ENCODE measurements around the gene FBXW11. TPM values are rescaled to one million over a fixed set of nuclear protein-coding genes. Genes with fewer than 3 reads are reported as not detected.

FBXW11 gene
- total and polyA plus RNA-seq, 2 of the 13 experiments (the other 11 are each of a cell fraction or from before 2014, with no cell fraction given): 31.7 to 53.6 TPM

DNA sequence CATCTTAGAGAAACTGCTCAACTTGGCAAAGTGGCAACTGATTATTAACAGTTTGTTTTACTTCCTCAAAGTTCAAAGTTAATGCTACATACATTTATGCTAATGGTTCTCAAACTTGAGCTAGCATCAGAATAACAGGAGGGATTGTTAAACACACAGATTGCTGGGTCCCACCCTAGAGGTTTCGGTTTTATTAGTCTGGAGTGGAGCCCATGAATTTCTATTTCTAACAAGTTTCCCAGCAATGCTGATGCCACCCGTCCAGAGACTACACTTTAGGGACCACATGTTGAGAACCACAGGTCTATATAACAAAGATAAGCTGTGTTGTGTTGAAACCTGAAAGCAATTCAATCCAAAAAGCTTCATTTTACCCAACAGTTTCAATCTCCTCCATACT, 95.3 kb downstream of the FBXW11 start:
- POLR2A ChIA-PET: no interaction called here
- CTCF ChIA-PET (ENCODE audit: low intra/inter-chr PET ratio, low total read pairs): interaction anchor here (3.7 kb wide), 1 partner anchor 129 kb away, joined by 41 read pairs; no protein-coding TSS in a partner anchor
- no peaks in the 10 kb centered on the region for H3K4me1 ChIP-seq (ENCODE audit: insufficient read depth, low read length)
- H3K27me3 ChIP-seq (ENCODE audit: control insufficient read depth in 1 of 2, insufficient read depth in 2 of 2, low read length in 2 of 2): no peaks in the 10 kb centered on the region
- FAIRE-seq (no peak), ATAC-seq (no peak), DNase-seq (ENCODE audit: low spot score) (no peak)
- H2AFZ ChIP-seq (ENCODE audit: low read length): no peak overlapping the region
- no peak overlapping the region for H3K27ac ChIP-seq (ENCODE audit: extremely low read length, insufficient read depth, low read length)
- peaks cover 14% of the 10 kb centered on the region for H3K79me2 ChIP-seq (ENCODE audit: insufficient read depth, low read length)
- 95% methylated on average over 2 of the region's 2 CpGs for WGBS (ENCODE audit: low lambda C conversion rate)
- BruUV-seq (replicated peaks): no TSS peak
- peaks cover 22% of the 10 kb centered on the region for H4K20me1 ChIP-seq (ENCODE audit: insufficient read depth, low read length)
- H3K9ac ChIP-seq (ENCODE audit: insufficient read depth, low read depth, low read length): no peak overlapping the region
- TF ChIP-seq, protein P1, sequence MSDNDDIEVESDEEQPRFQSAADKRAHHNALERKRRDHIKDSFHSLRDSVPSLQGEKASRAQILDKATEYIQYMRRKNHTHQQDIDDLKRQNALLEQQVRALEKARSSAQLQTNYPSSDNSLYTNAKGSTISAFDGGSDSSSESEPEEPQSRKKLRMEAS (IDR thresholded peaks at IDR 0.05): no peak
- TF ChIP-seq, protein P2, sequence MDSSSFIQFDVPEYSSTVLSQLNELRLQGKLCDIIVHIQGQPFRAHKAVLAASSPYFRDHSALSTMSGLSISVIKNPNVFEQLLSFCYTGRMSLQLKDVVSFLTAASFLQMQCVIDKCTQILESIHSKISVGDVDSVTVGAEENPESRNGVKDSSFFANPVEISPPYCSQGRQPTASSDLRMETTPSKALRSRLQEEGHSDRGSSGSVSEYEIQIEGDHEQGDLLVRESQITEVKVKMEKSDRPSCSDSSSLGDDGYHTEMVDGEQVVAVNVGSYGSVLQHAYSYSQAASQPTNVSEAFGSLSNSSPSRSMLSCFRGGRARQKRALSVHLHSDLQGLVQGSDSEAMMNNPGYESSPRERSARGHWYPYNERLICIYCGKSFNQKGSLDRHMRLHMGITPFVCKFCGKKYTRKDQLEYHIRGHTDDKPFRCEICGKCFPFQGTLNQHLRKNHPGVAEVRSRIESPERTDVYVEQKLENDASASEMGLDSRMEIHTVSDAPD (CRISPR knock-in tag; IDR thresholded peaks at IDR 0.05): no peak
- no peak for TF ChIP-seq AKAP8 (CRISPR knock-in tag; IDR thresholded peaks at IDR 0.05)
- intact Hi-C loops (cut with micrococcal nuclease; ENCODE audit: unreplicated experiment): no loop called here
- H3K4me2 ChIP-seq (ENCODE audit: low read depth, low read length): no peak overlapping the region
- H3K9me3 ChIP-seq (ENCODE audit: low read length): no peaks in the 10 kb centered on the region
- peaks cover 3 to 10% of the 10 kb centered on the region in 2 experiments for H3K36me3 ChIP-seq (replicated peaks in 1 of 2; ENCODE audit: control insufficient read depth in 1 of 2, insufficient read depth in 2 of 2, low read length in 2 of 2)
- H3K4me3 ChIP-seq (replicated peaks in 1 of 3; ENCODE audit: insufficient read depth in 1 of 3, low read depth in 2 of 3, low read length in 3 of 3): no peak overlapping the region
- in situ Hi-C loops (cut with HindIII; ENCODE audit: extremely low pct_ligation_motif_present, low pct_unique_long_range_greater_than_20kb): loop anchor here (5.0 kb wide), 1 partner anchor 131 kb away; no protein-coding TSS in a partner anchor

DNA sequence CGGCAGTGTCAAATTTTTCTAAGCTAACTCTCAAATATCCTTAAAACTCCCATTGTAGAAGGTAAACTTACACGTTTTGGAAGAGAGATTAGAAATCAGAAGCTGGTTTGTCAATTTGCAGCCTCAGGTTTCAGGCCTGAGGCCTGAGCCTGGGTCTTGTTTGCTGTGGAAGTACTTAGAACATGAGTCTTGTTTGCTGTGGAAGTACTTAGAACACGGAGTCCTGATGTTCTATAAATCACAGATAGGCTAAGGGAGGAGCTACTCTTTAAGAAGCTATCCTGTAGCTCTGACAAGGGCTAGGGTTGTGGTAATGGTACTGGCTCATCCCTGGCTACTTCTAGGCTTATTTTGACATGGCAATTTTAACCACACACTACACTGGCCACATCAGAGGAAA, 97.8 kb downstream of the FBXW11 start:
- Histone ChIP-seq H3K9me3 (ENCODE audit: low read length) (no peaks in the 10 kb centered on the region), H2AFZ (ENCODE audit: low read length) (no peak overlapping the region), H3K4me2 (ENCODE audit: low read depth, low read length) (no peak overlapping the region), H3K9ac (ENCODE audit: insufficient read depth, low read depth, low read length) (no peak overlapping the region), H4K20me1 (ENCODE audit: insufficient read depth, low read length) (peaks cover 22% of the 10 kb centered on the region), H3K27me3 (ENCODE audit: control insufficient read depth in 1 of 2, insufficient read depth in 2 of 2, low read length in 2 of 2) (no peaks in the 10 kb centered on the region), H3K79me2 (ENCODE audit: insufficient read depth, low read length) (peaks cover 10% of the 10 kb centered on the region), H3K4me3 (replicated peaks in 1 of 3; ENCODE audit: insufficient read depth in 1 of 3, low read depth in 2 of 3, low read length in 3 of 3) (no peak overlapping the region), H3K4me1 (ENCODE audit: insufficient read depth, low read length) (no peaks in the 10 kb centered on the region), H3K27ac (ENCODE audit: extremely low read length, insufficient read depth, low read length) (no peak overlapping the region), H3K36me3 (replicated peaks in 1 of 2; ENCODE audit: control insufficient read depth in 1 of 2, insufficient read depth in 2 of 2, low read length in 2 of 2) (peaks cover 3 to 10% of the 10 kb centered on the region in 2 experiments)
- BruUV-seq (replicated peaks): no TSS peak
- intact Hi-C loops (cut with micrococcal nuclease; ENCODE audit: unreplicated experiment) (no loop called here), in situ Hi-C loops (cut with HindIII; ENCODE audit: extremely low pct_ligation_motif_present, low pct_unique_long_range_greater_than_20kb) (loop anchor here (5.0 kb wide), 1 partner anchor 491 kb away; the partner anchor contains the start of gene FGF18)
- 97% methylated on average over 2 of the region's 3 CpGs for WGBS (ENCODE audit: low lambda C conversion rate)
- no peak for ATAC-seq
- FAIRE-seq: no peak
- ChIA-PET CTCF (ENCODE audit: low intra/inter-chr PET ratio, low total read pairs) (interaction anchor here (1.9 to 2.2 kb wide), 2 partner anchors 424 to 490 kb away, joined by 11 to 12 read pairs; partner anchors contain the start of gene FGF18), POLR2A (no interaction called here)
- TF ChIP-seq KLF6 (CRISPR knock-in tag; IDR thresholded peaks at IDR 0.05): no peak
- TF ChIP-seq, protein P2 (CRISPR knock-in tag; IDR thresholded peaks at IDR 0.05): no peak
- TF ChIP-seq HOXA7 (CRISPR knock-in tag; IDR thresholded peaks at IDR 0.05): no peak
- no peak for TF ChIP-seq EEA1 (CRISPR knock-in tag; IDR thresholded peaks at IDR 0.05; ENCODE audit: borderline replicate concordance)
- no peak for TF ChIP-seq SMYD3 (CRISPR knock-in tag; IDR thresholded peaks at IDR 0.05)
- TF ChIP-seq, protein P3, sequence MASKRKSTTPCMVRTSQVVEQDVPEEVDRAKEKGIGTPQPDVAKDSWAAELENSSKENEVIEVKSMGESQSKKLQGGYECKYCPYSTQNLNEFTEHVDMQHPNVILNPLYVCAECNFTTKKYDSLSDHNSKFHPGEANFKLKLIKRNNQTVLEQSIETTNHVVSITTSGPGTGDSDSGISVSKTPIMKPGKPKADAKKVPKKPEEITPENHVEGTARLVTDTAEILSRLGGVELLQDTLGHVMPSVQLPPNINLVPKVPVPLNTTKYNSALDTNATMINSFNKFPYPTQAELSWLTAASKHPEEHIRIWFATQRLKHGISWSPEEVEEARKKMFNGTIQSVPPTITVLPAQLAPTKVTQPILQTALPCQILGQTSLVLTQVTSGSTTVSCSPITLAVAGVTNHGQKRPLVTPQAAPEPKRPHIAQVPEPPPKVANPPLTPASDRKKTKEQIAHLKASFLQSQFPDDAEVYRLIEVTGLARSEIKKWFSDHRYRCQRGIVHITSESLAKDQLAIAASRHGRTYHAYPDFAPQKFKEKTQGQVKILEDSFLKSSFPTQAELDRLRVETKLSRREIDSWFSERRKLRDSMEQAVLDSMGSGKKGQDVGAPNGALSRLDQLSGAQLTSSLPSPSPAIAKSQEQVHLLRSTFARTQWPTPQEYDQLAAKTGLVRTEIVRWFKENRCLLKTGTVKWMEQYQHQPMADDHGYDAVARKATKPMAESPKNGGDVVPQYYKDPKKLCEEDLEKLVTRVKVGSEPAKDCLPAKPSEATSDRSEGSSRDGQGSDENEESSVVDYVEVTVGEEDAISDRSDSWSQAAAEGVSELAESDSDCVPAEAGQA (IDR thresholded peaks at IDR 0.05; ENCODE audit: low read depth): no peak
- TF ChIP-seq, protein P3 (CRISPR knock-in tag; IDR thresholded peaks at IDR 0.05; ENCODE audit: borderline replicate concordance): no peak
- DNase-seq (ENCODE audit: low spot score): no peak

Data from HepG2 (cell line).